Effector memory CD8-positive, alpha-beta T cell (primary cell): ENCODE results near the gene TTC23.

Experiments
- ATAC-seq: fragments of 150-1000 bp; cut with Tn5 transposase; replicated peaks from 2 replicates; pipeline ENCODE4 v1.10.0; 2021; ENCODE audit warnings: mild to moderate bottlenecking, moderate library complexity
- DNase-seq, 3 experiments: peaks; one replicate each; pipeline ENCODE4 v3.0.0; 2021
- H3K27ac Mint-ChIP-seq, 2 donors: one replicate each; pipeline ENCODE4 v1.8.0; 2022; ENCODE audit warnings: mild to moderate bottlenecking in 2 of 2, mixed read lengths in 2 of 2, moderate library complexity in 2 of 2
- H3K27me3 Mint-ChIP-seq, 2 donors: one replicate each; pipeline ENCODE4 v1.8.0; 2022; ENCODE audit warnings: mixed read lengths in 2 of 2
- H3K36me3 Mint-ChIP-seq: one replicate; pipeline ENCODE4 v1.8.0; 2022; ENCODE audit warnings: mild to moderate bottlenecking, moderate library complexity, mixed read lengths; ENCODE audit not compliant: insufficient read depth
- H3K4me1 Mint-ChIP-seq, 2 donors: one replicate each; pipeline ENCODE4 v1.8.0; 2022; ENCODE audit warnings: low read depth in 2 of 2, mixed read lengths in 2 of 2
- H3K4me3 Mint-ChIP-seq, 2 donors: one replicate each; pipeline ENCODE4 v1.8.0; 2022; ENCODE audit warnings: mild to moderate bottlenecking in 2 of 2, mixed read lengths in 2 of 2, moderate library complexity in 2 of 2
- H3K9me3 Mint-ChIP-seq, 2 donors: one replicate each; pipeline ENCODE4 v1.8.0; 2022; ENCODE audit warnings: mixed read lengths in 2 of 2

The TTC23 gene

GRCh38 chr15:99158626-99159412, 90.6 kb downstream of the TTC23 start:
- no peaks in the 10 kb centered on the region for H3K9me3 Mint-ChIP-seq
- DNase-seq (no peak), ATAC-seq (no peak)
- no peaks in the 10 kb centered on the region for H3K4me1 Mint-ChIP-seq
- no peak overlapping the region for H3K4me3 Mint-ChIP-seq
- peaks cover 9 to 10% of the 10 kb centered on the region in 2 donors for H3K27me3 Mint-ChIP-seq
- H3K36me3 Mint-ChIP-seq, result no peaks in the 10 kb centered on the region
- H3K27ac Mint-ChIP-seq, result no peak overlapping the region

- peaks cover 10 to 16% of the 10 kb centered on the region in 2 donors for H3K27me3 Mint-ChIP-seq
- H3K27ac Mint-ChIP-seq, result no peak overlapping the region
- no peaks in the 10 kb centered on the region for H3K36me3 Mint-ChIP-seq
- no peak overlapping the region for H3K4me3 Mint-ChIP-seq
- DNase-seq (no peak), ATAC-seq (no peak)
- no peaks in the 10 kb centered on the region for H3K4me1 Mint-ChIP-seq
- no peaks in the 10 kb centered on the region for H3K9me3 Mint-ChIP-seq
Observed at GRCh38 chr15:99157456-99157855, 91.9 kb downstream of the TTC23 start.

- no peak for DNase-seq
Observed at GRCh38 chr15:99155961-99156443, 93.4 kb downstream of the TTC23 start.

GRCh38 chr15:99154271-99154670, 95.1 kb downstream of the TTC23 start:
- no peak for ATAC-seq
- Mint-ChIP-seq H3K36me3 (no peaks in the 10 kb centered on the region), H3K27me3 (peaks cover 10 to 44% of the 10 kb centered on the region in 2 donors), H3K9me3 (no peaks in the 10 kb centered on the region), H3K4me3 (no peak overlapping the region), H3K27ac (no peak overlapping the region), H3K4me1 (no peaks in the 10 kb centered on the region)
- no peak for DNase-seq

More at GRCh38 chr15:99155961-99156443, 93.4 kb downstream of the TTC23 start:
- no peaks in the 10 kb centered on the region for H3K36me3 Mint-ChIP-seq
- H3K27ac Mint-ChIP-seq, result no peak overlapping the region
- ATAC-seq, result no peak
- peaks cover 10 to 31% of the 10 kb centered on the region in 2 donors for H3K27me3 Mint-ChIP-seq
- H3K9me3 Mint-ChIP-seq, result no peaks in the 10 kb centered on the region
- no peak overlapping the region for H3K4me3 Mint-ChIP-seq
- H3K4me1 Mint-ChIP-seq, result no peaks in the 10 kb centered on the region

- H3K9me3 Mint-ChIP-seq, result no peaks in the 10 kb centered on the region
- peaks cover 6 to 43% of the 10 kb centered on the region in 2 donors for H3K27me3 Mint-ChIP-seq
- no peak overlapping the region for H3K4me3 Mint-ChIP-seq
- no peak overlapping the region for H3K27ac Mint-ChIP-seq
- ATAC-seq (no peak), DNase-seq (no peak)
- H3K4me1 Mint-ChIP-seq, result no peaks in the 10 kb centered on the region
- no peaks in the 10 kb centered on the region for H3K36me3 Mint-ChIP-seq
Observed at GRCh38 chr15:99153026-99153535, 96.3 kb downstream of the TTC23 start.

GRCh38 chr15:99151156-99151555, 98.2 kb downstream of the TTC23 start:
- no peak for ATAC-seq
- DNase-seq, result no peak
- Mint-ChIP-seq H3K4me1 (no peaks in the 10 kb centered on the region), H3K27me3 (peaks cover 6 to 35% of the 10 kb centered on the region in 2 donors), H3K36me3 (no peaks in the 10 kb centered on the region), H3K4me3 (no peak overlapping the region), H3K27ac (no peak overlapping the region), H3K9me3 (no peaks in the 10 kb centered on the region)

GRCh38 chr15:99149366-99149765, 100.0 kb downstream of the TTC23 start:
- Mint-ChIP-seq H3K27ac (no peak overlapping the region), H3K4me3 (no peak overlapping the region), H3K4me1 (no peaks in the 10 kb centered on the region), H3K36me3 (no peaks in the 10 kb centered on the region), H3K27me3 (peaks cover 12 to 45% of the 10 kb centered on the region in 2 donors), H3K9me3 (no peaks in the 10 kb centered on the region)
- DNase-seq (no peak), ATAC-seq (no peak)

- no peak overlapping the region for H3K4me3 Mint-ChIP-seq
- ATAC-seq (no peak), DNase-seq (no peak)
- H3K27ac Mint-ChIP-seq, result no peak overlapping the region
- H3K36me3 Mint-ChIP-seq, result no peaks in the 10 kb centered on the region
- peaks cover 12 to 45% of the 10 kb centered on the region in 2 donors for H3K27me3 Mint-ChIP-seq
- no peaks in the 10 kb centered on the region for H3K4me1 Mint-ChIP-seq
- H3K9me3 Mint-ChIP-seq, result no peaks in the 10 kb centered on the region
Observed at GRCh38 chr15:99148851-99149276, 100.5 kb downstream of the TTC23 start.

GRCh38 chr15:99146661-99147060, 102.7 kb downstream of the TTC23 start:
- DNase-seq (no peak), ATAC-seq (no peak)
- no peaks in the 10 kb centered on the region for H3K4me1 Mint-ChIP-seq
- no peak overlapping the region for H3K4me3 Mint-ChIP-seq
- H3K27me3 Mint-ChIP-seq, result peaks cover 12 to 30% of the 10 kb centered on the region in 2 donors
- H3K36me3 Mint-ChIP-seq, result no peaks in the 10 kb centered on the region
- H3K9me3 Mint-ChIP-seq, result no peaks in the 10 kb centered on the region
- no peak overlapping the region for H3K27ac Mint-ChIP-seq

- no peak overlapping the region for H3K27ac Mint-ChIP-seq
- ATAC-seq, result no peak
- H3K4me3 Mint-ChIP-seq, result no peak overlapping the region
- H3K4me1 Mint-ChIP-seq, result no peaks in the 10 kb centered on the region
- peaks cover 12 to 21% of the 10 kb centered on the region in 2 donors for H3K27me3 Mint-ChIP-seq
- no peak for DNase-seq
- no peaks in the 10 kb centered on the region for H3K9me3 Mint-ChIP-seq
- H3K36me3 Mint-ChIP-seq, result no peaks in the 10 kb centered on the region
Observed at GRCh38 chr15:99145778-99146177, 103.6 kb downstream of the TTC23 start.

- Mint-ChIP-seq H3K27ac (no peak overlapping the region), H3K9me3 (no peaks in the 10 kb centered on the region), H3K4me3 (no peak overlapping the region), H3K4me1 (no peaks in the 10 kb centered on the region), H3K27me3 (peaks cover 12 to 13% of the 10 kb centered on the region in 2 donors), H3K36me3 (no peaks in the 10 kb centered on the region)
- ATAC-seq, result no peak
- no peak for DNase-seq
Observed at GRCh38 chr15:99145005-99145404, 104.4 kb downstream of the TTC23 start.

GRCh38 chr15:99143655-99144610, 105.4 kb downstream of the TTC23 start:
- peaks cover 10 to 12% of the 10 kb centered on the region in 2 donors for H3K27me3 Mint-ChIP-seq
- no peaks in the 10 kb centered on the region for H3K9me3 Mint-ChIP-seq
- ATAC-seq, result no peak
- H3K4me3 Mint-ChIP-seq, result no peak overlapping the region
- no peak for DNase-seq
- no peak overlapping the region for H3K27ac Mint-ChIP-seq
- H3K36me3 Mint-ChIP-seq, result no peaks in the 10 kb centered on the region
- no peaks in the 10 kb centered on the region for H3K4me1 Mint-ChIP-seq

- Mint-ChIP-seq H3K27me3 (peaks cover 10 to 12% of the 10 kb centered on the region in 2 donors), H3K9me3 (no peaks in the 10 kb centered on the region), H3K27ac (no peak overlapping the region), H3K4me3 (no peak overlapping the region), H3K36me3 (peaks cover 3% of the 10 kb centered on the region), H3K4me1 (no peaks in the 10 kb centered on the region)
- ATAC-seq, result no peak
- no peak for DNase-seq
Observed at GRCh38 chr15:99143242-99143641, 106.1 kb downstream of the TTC23 start.
